Epithelial cell of prostate (primary cell): ENCODE data around the gene SLC39A7.

Experiments
- DNase-seq: peaks from one replicate; pipeline ENCODE4 v3.0.0-alpha.2; 2011; ENCODE audit warnings: low read depth, low spot score
- H3K27ac ChIP-seq: fragments of 450-650 bp; 2 replicates; pipeline ENCODE4 v1.5.1; 2017; ENCODE audit warnings: mild to moderate bottlenecking

Gene SLC39A7

GRCh38 chr6:33203443-33204164, 2.9 kb downstream of the SLC39A7 start:
- H3K27ac ChIP-seq, result peak overlapping the region; percentile 86
- DNase-seq, result no peak

- DNase-seq, result no peak
- H3K27ac ChIP-seq, result peak overlapping the region; percentile 86
These were observed 3.4 kb downstream of the SLC39A7 start for GRCh38 chr6:33204165-33204414.

GRCh38 chr6:33204415-33205190, 3.9 kb downstream of the SLC39A7 start, which contains the start of gene HSD17B8:
Gene HSD17B8 (plus strand): TSS chr6:33204655. CDS start chr6:33204669, 14 bp downstream.
- H3K27ac ChIP-seq, result peak within 1 kb of the TSS; percentile 86
- no peak for DNase-seq

GRCh38 chr6:33205191-33206026, 4.7 kb downstream of the SLC39A7 start:
- H3K27ac ChIP-seq, result peak overlapping the region; percentile 86
- DNase-seq, result no peak

GRCh38 chr6:33206027-33206863, 5.6 kb downstream of the SLC39A7 start:
- peak overlapping the region; percentile 86 for H3K27ac ChIP-seq
- no peak for DNase-seq

GRCh38 chr6:33206864-33207551, 6.3 kb downstream of the SLC39A7 start:
- DNase-seq, result no peak
- H3K27ac ChIP-seq, result peak overlapping the region; percentile 86

GRCh38 chr6:33207552-33208090, 7.0 kb downstream of the SLC39A7 start:
- DNase-seq, result no peak
- peak overlapping the region; percentile 86 for H3K27ac ChIP-seq

- no peak for DNase-seq
- peak within 1 kb of the TSS; percentile 86 for H3K27ac ChIP-seq
These were observed 7.7 kb downstream of the SLC39A7 start, which contains the start of gene RING1 for GRCh38 chr6:33208091-33208967. Gene RING1 (plus strand): TSS chr6:33208500. CDS start chr6:33208823, 323 bp downstream.

GRCh38 chr6:33209856-33210255, 9.2 kb downstream of the SLC39A7 start:
- DNase-seq, result no peak
- H3K27ac ChIP-seq, result no peak overlapping the region

GRCh38 chr6:33211136-33211535, 10.5 kb downstream of the SLC39A7 start:
- DNase-seq, result no peak
- no peak overlapping the region for H3K27ac ChIP-seq

- no peak for DNase-seq
- H3K27ac ChIP-seq, result no peak overlapping the region
These were observed 11.2 kb downstream of the SLC39A7 start for GRCh38 chr6:33211666-33212422.

- no peak for DNase-seq
- no peak overlapping the region for H3K27ac ChIP-seq
These were observed 12.1 kb downstream of the SLC39A7 start for GRCh38 chr6:33212857-33213165.

GRCh38 chr6:33213166-33213988, 12.7 kb downstream of the SLC39A7 start:
- H3K27ac ChIP-seq, result no peak overlapping the region
- DNase-seq, result no peak

GRCh38 chr6:33213989-33214335, 13.3 kb downstream of the SLC39A7 start:
- no peak for DNase-seq
- H3K27ac ChIP-seq, result no peak overlapping the region

GRCh38 chr6:33215271-33216116, 14.8 kb downstream of the SLC39A7 start:
- H3K27ac ChIP-seq, result no peak overlapping the region
- no peak for DNase-seq

GRCh38 chr6:33216117-33216649, 15.5 kb downstream of the SLC39A7 start:
- H3K27ac ChIP-seq, result no peak overlapping the region
- no peak for DNase-seq
